Measurements from ENCODE around the gene CCDC71. TPM values are rescaled to one million over a fixed set of nuclear protein-coding genes. Genes with fewer than 3 reads are reported as not detected.

CCDC71 gene
- total RNA-seq, 1 donor from 2014 or later, result 33.4 TPM

DNA sequence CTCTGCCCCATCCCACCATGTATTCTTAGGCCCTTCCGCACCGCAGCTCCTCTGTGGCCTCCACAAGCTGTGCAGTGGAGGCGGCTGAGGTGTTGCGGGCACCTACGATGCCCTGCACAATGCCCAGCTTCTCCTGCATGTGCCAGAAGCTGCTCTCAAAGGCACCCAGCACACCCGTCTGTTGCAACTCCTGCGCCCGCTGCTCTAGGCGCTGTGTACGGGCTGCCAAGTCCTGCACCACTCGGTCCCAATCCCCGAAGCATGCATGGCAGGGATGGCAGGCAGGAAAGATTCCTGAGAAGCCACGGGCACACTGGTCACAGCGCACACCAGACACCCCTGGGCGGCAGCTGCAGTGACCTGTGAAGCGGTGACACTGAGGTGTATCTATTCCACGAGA lies 42.4 kb downstream of the CCDC71 start:
- DNase-seq (ENCODE audit: low read depth), result no peak
- H3K4me3 ChIP-seq (ENCODE audit: low read depth, low read length), result no peak overlapping the region
- TF ChIP-seq, protein P1, sequence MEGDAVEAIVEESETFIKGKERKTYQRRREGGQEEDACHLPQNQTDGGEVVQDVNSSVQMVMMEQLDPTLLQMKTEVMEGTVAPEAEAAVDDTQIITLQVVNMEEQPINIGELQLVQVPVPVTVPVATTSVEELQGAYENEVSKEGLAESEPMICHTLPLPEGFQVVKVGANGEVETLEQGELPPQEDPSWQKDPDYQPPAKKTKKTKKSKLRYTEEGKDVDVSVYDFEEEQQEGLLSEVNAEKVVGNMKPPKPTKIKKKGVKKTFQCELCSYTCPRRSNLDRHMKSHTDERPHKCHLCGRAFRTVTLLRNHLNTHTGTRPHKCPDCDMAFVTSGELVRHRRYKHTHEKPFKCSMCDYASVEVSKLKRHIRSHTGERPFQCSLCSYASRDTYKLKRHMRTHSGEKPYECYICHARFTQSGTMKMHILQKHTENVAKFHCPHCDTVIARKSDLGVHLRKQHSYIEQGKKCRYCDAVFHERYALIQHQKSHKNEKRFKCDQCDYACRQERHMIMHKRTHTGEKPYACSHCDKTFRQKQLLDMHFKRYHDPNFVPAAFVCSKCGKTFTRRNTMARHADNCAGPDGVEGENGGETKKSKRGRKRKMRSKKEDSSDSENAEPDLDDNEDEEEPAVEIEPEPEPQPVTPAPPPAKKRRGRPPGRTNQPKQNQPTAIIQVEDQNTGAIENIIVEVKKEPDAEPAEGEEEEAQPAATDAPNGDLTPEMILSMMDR (conservative IDR thresholded peaks at IDR 0.05; ENCODE audit: low read depth, low read length), result no peak

GRCh38 chr3:49122886-49123545 lies 43.1 kb downstream of the CCDC71 start:
- no peak for DNase-seq (ENCODE audit: low read depth)
- TF ChIP-seq, protein P1 (conservative IDR thresholded peaks at IDR 0.05; ENCODE audit: low read depth, low read length), result no peak

GRCh38 chr3:49122451-49122850 lies 43.7 kb downstream of the CCDC71 start:
- no peak for DNase-seq (ENCODE audit: low read depth)
- H3K4me3 ChIP-seq (ENCODE audit: low read depth, low read length), result no peak overlapping the region
- TF ChIP-seq, protein P1 (conservative IDR thresholded peaks at IDR 0.05; ENCODE audit: low read depth, low read length), result no peak

More at GRCh38 chr3:49122886-49123545, 43.1 kb downstream of the CCDC71 start:
- no peak overlapping the region for H3K4me3 ChIP-seq (ENCODE audit: low read depth, low read length)

DNA sequence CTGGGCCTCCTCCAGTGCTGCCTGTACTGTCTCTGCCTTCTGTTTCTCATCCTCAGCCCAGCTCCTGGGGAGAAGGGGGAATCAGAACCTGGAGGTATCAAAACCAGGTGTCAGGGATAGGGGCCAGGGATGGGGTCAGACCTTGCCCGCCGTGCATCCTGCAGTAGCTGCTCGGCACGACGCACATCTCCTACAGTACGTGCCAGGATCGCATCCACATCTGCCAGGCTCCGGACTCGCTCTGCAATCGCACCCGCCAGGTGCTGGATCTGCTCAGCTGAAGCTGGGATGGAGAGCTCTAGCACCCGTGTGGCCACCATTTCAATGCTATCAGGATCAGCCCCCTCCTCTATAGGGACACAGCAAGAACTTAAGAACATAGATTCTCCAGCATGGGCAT lies 44.1 kb downstream of the CCDC71 start:
- no peak for DNase-seq (ENCODE audit: low read depth)
- TF ChIP-seq, protein P1 (conservative IDR thresholded peaks at IDR 0.05; ENCODE audit: low read depth, low read length), result no peak
- no peak overlapping the region for H3K4me3 ChIP-seq (ENCODE audit: low read depth, low read length)

DNA sequence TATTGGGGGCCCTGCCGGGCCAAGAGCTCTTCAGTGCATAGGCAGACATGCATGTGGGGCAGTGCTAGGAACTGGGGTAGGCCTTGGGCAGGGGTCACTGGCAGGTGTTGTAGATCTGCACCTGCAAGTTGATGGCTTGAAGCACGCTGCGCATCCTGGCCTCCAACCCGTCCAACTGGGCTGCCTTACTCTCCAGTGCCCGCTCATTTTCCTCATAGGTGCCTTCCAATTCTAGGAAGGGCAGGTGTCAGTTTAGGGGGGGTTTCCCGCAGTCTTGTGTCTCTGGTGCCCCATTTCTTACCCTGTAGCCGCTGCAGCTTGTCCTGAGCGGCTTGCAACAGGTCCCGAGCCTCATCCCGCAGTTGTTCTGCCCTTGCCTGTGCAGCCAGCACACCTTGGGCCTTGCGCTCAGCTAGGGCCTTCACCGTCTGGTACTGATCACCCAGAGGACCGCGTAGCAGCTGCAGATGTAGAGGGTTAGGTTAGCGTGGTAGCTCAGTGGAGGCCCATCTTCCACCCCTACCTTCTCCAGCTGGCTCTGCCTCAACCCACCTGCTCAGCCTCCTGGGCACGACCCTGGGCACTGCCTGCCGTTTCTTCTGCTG lies 44.9 kb downstream of the CCDC71 start:
- TF ChIP-seq, protein P1 (conservative IDR thresholded peaks at IDR 0.05; ENCODE audit: low read depth, low read length), result no peak
- DNase-seq (ENCODE audit: low read depth), result no peak
- peak overlapping the region; percentile 90 for H3K4me3 ChIP-seq (ENCODE audit: low read depth, low read length)

DNA sequence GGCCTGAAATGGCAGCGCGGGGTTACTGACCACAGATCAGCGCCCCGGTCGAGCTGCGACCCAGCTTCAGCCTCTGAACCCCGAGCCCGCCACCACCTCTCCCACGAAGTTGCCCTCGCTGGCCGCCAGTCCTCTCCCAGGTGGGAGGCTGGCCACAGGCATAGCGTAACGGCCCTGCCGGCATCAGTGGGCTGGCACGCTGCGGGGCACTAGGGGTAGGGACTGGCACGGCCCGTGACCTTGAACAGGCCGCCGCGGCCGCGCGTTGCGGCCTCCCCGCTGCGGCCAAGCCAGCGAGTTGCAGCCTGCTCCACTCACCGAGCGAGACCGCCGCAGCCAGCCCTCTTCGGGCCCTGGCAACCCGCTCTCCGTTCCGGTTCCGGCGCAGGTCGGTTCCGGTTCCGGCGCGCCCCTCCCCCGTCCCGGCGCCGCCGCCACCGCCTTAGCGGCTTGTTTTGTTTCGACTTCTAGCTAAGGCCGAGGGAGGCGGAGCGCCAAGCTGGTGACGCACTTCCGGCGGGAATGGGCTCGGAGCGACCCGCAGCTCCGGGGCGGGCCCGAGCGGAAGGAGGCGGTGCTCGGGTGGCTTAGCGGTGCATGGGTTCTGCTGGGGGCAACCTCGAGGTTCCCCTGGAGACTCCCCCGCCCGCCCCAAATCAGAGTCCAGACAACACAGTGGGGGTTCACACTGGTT lies 45.5 kb downstream of the CCDC71 start, which contains the start of gene USP19:
Gene USP19 (minus strand): TSS at position 386 of the 694 bp plus-strand sequence. CDS start 1,678 bp downstream, outside the sequence.
- DNase-seq (ENCODE audit: low read depth), result peak; percentile 16
- TF ChIP-seq, protein P1 (conservative IDR thresholded peaks at IDR 0.05; ENCODE audit: low read depth, low read length), result no peak
- peak within 1 kb of the TSS; percentile 90 for H3K4me3 ChIP-seq (ENCODE audit: low read depth, low read length)

All from epithelial cell of proximal tubule (primary cell).